ENCODE results near the gene LOXL3. TPM values are rescaled to one million over a fixed set of nuclear protein-coding genes. Genes with fewer than 3 reads are reported as not detected.

LOXL3 gene
- total RNA-seq, 1 donor from 2014 or later = 2.8 TPM

Other genes starting within 250 kb of the LOXL3 start
- gene SLC4A5, start 210.5 kb downstream of the LOXL3 start, total RNA-seq = 3.6 TPM
- gene DCTN1, start 173.6 kb downstream of the LOXL3 start, total RNA-seq = 233 TPM
- gene C2orf81, start 132.3 kb downstream of the LOXL3 start, total RNA-seq = 1.1 TPM
- gene WDR54, start 132.2 kb downstream of the LOXL3 start, total RNA-seq = 2.6 TPM
- 18.5 TPM for gene RTKN, start 112.0 kb downstream of the LOXL3 start, total RNA-seq
- 18.0 TPM for gene INO80B, start 98.9 kb downstream of the LOXL3 start, total RNA-seq
- 47.7 TPM for gene WBP1, start 95.5 kb downstream of the LOXL3 start, total RNA-seq
- gene MOGS, start 88.6 kb downstream of the LOXL3 start, total RNA-seq = 20.6 TPM
- 134 TPM for gene MRPL53, start 81.3 kb downstream of the LOXL3 start, total RNA-seq
- gene CCDC142, start 70.9 kb downstream of the LOXL3 start, total RNA-seq = 8.0 TPM
- 11.2 TPM for gene TTC31, start 70.9 kb downstream of the LOXL3 start, total RNA-seq
- gene LBX2, start 54.3 kb downstream of the LOXL3 start, total RNA-seq = 0.51 TPM
- 11.4 TPM for gene PCGF1, start 46.2 kb downstream of the LOXL3 start, total RNA-seq
- gene TLX2, start 39.5 kb downstream of the LOXL3 start, total RNA-seq = not detected
- gene DQX1, start 27.7 kb downstream of the LOXL3 start, total RNA-seq = not detected
- gene AUP1, start 24.2 kb downstream of the LOXL3 start, total RNA-seq = 50.0 TPM
- gene HTRA2, start 24.0 kb downstream of the LOXL3 start, total RNA-seq = 25.0 TPM
- gene DOK1, start 778 bp upstream of the LOXL3 start, total RNA-seq = 3.9 TPM
- gene M1AP, start 94.4 kb upstream of the LOXL3 start, total RNA-seq = not detected
- 3.0 TPM for gene SEMA4F, start 100.3 kb upstream of the LOXL3 start, total RNA-seq

Data from cardiac septum (tissue), 1 donor.